ENCODE results near the gene MAGI1.

MAGI1 gene

DNA sequence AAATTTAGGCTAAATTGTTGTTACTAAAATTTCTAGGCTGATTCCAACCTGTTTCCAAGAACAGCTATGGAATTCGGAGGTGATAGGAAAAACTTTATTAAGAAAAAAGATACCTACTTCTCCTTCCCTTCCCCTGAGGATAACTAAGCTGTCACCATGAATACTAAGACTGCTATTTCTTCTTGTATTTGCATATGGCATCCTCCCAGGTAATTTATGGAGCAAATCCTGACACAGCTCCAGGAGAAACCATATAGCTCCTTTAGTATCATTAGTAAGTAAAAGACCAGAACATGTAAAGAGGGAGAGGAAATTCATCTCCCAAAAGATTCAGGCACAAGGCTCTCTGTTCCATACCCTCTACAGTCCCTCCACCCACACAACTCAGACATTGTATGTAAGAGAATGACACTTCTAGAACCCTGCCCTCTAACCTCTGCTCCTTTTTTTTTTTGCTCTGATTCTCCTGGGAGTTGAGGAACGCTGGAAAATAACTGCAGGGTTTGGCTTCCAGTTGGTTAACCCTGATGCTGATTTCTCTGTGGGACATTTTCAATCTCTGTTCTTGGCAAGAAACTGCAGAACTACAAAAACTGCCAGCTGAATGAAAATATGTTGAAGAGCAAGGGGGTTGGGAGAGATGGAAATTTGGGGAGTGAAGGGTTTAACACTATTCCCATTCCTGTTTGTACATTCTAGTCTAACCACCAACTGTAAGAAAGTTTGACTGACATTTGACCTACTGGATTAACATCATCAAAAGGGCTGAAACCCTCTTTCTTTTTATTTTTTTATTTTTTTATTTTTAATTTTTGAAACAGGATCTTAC lies 14.2 kb upstream of the MAGI1 start:
- TF ChIP-seq, protein P1, sequence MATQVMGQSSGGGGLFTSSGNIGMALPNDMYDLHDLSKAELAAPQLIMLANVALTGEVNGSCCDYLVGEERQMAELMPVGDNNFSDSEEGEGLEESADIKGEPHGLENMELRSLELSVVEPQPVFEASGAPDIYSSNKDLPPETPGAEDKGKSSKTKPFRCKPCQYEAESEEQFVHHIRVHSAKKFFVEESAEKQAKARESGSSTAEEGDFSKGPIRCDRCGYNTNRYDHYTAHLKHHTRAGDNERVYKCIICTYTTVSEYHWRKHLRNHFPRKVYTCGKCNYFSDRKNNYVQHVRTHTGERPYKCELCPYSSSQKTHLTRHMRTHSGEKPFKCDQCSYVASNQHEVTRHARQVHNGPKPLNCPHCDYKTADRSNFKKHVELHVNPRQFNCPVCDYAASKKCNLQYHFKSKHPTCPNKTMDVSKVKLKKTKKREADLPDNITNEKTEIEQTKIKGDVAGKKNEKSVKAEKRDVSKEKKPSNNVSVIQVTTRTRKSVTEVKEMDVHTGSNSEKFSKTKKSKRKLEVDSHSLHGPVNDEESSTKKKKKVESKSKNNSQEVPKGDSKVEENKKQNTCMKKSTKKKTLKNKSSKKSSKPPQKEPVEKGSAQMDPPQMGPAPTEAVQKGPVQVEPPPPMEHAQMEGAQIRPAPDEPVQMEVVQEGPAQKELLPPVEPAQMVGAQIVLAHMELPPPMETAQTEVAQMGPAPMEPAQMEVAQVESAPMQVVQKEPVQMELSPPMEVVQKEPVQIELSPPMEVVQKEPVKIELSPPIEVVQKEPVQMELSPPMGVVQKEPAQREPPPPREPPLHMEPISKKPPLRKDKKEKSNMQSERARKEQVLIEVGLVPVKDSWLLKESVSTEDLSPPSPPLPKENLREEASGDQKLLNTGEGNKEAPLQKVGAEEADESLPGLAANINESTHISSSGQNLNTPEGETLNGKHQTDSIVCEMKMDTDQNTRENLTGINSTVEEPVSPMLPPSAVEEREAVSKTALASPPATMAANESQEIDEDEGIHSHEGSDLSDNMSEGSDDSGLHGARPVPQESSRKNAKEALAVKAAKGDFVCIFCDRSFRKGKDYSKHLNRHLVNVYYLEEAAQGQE (IDR thresholded peaks at IDR 0.05; ENCODE audit: insufficient replicate concordance, low read depth) = no peak
- TF ChIP-seq, protein P2, sequence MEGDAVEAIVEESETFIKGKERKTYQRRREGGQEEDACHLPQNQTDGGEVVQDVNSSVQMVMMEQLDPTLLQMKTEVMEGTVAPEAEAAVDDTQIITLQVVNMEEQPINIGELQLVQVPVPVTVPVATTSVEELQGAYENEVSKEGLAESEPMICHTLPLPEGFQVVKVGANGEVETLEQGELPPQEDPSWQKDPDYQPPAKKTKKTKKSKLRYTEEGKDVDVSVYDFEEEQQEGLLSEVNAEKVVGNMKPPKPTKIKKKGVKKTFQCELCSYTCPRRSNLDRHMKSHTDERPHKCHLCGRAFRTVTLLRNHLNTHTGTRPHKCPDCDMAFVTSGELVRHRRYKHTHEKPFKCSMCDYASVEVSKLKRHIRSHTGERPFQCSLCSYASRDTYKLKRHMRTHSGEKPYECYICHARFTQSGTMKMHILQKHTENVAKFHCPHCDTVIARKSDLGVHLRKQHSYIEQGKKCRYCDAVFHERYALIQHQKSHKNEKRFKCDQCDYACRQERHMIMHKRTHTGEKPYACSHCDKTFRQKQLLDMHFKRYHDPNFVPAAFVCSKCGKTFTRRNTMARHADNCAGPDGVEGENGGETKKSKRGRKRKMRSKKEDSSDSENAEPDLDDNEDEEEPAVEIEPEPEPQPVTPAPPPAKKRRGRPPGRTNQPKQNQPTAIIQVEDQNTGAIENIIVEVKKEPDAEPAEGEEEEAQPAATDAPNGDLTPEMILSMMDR (IDR thresholded peaks at IDR 0.05; ENCODE audit: insufficient read depth, low read length) = no peak
- TF ChIP-seq GABPA (IDR thresholded peaks at IDR 0.05; ENCODE audit: low read depth) (no peak), SPI1 (IDR thresholded peaks at IDR 0.05; ENCODE audit: borderline replicate concordance, low read depth) (no peak), POLR2AphosphoS5 (IDR thresholded peaks at IDR 0.05; ENCODE audit: low read depth) (no peak)
- Histone ChIP-seq H3K27me3 (ENCODE audit: insufficient read depth, poor library complexity, severe bottlenecking) (no peaks in the 10 kb centered on the region), H3K4me3 (replicated peaks; ENCODE audit: insufficient read depth, low read length) (no peak overlapping the region), H3K27ac (replicated peaks) (no peak overlapping the region)
- no peak for DNase-seq (ENCODE audit: low read depth in 1 of 2, low spot score in 1 of 2)

DNA sequence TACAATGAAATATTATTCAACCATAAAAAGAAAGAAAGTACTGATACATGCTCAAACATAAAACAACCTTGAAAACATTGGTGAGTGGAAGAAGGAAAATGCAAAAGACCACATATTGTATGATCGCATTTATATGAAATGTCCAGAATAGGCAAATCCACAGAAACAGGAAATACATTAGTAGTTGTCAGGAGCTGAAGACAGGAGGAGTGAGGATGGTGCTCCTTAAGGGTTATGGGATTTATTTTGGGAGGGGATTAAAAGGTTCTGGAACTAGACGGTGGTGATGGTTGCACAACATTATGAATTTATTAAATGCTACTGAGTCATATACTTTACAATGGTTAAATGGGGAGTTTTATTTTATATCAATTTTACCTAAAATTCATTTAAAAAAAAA lies 12.1 kb upstream of the MAGI1 start:
- no peak overlapping the region for H3K27ac ChIP-seq (replicated peaks)
- no peak for TF ChIP-seq SPI1 (IDR thresholded peaks at IDR 0.05; ENCODE audit: borderline replicate concordance, low read depth)
- TF ChIP-seq, protein P1 (IDR thresholded peaks at IDR 0.05; ENCODE audit: insufficient replicate concordance, low read depth) = no peak
- H3K4me3 ChIP-seq (replicated peaks; ENCODE audit: insufficient read depth, low read length) = no peak overlapping the region
- H3K27me3 ChIP-seq (ENCODE audit: insufficient read depth, poor library complexity, severe bottlenecking) = no peaks in the 10 kb centered on the region
- DNase-seq (ENCODE audit: low read depth in 1 of 2, low spot score in 1 of 2) = no peak

DNA sequence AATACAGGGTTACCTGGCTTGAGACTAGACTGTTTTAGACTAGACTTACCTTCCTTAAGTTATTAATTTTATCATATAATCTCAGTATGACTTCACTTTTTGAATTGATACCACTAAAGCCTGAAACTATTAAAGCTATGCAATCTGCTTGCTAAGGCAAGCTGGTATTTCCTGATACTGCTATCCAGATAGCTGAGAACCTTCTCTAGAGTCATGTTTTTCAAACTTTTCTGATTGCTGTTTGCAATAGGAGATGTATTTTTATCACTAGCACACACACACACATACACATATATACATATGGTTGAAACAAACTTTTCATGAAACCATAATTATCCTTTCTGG lies 9.3 kb upstream of the MAGI1 start:
- TF ChIP-seq SPI1 (IDR thresholded peaks at IDR 0.05; ENCODE audit: borderline replicate concordance, low read depth) (no peak), GABPA (IDR thresholded peaks at IDR 0.05; ENCODE audit: low read depth) (no peak), POLR2AphosphoS5 (IDR thresholded peaks at IDR 0.05; ENCODE audit: low read depth) (no peak)
- TF ChIP-seq, protein P1 (IDR thresholded peaks at IDR 0.05; ENCODE audit: insufficient replicate concordance, low read depth) = no peak
- TF ChIP-seq, protein P2 (IDR thresholded peaks at IDR 0.05; ENCODE audit: insufficient read depth, low read length) = no peak
- H3K27ac ChIP-seq (replicated peaks) = no peak overlapping the region
- DNase-seq (ENCODE audit: low read depth in 1 of 2, low spot score in 1 of 2) = no peak
- no peak overlapping the region for H3K4me3 ChIP-seq (replicated peaks; ENCODE audit: insufficient read depth, low read length)
- no peaks in the 10 kb centered on the region for H3K27me3 ChIP-seq (ENCODE audit: insufficient read depth, poor library complexity, severe bottlenecking)

Measured in HL-60 (cell line).